ENCODE results near the gene RNASE12.
"Not testable (repeated sequence)": the region's sequence is repeated elsewhere in the genome, so short reads cannot be mapped to it uniquely, and the experiment has no call there.

GRCh38 chr14:20595726-20596125 lies 4.5 kb upstream of the RNASE12 start:
- TF ChIP-seq, protein P1, sequence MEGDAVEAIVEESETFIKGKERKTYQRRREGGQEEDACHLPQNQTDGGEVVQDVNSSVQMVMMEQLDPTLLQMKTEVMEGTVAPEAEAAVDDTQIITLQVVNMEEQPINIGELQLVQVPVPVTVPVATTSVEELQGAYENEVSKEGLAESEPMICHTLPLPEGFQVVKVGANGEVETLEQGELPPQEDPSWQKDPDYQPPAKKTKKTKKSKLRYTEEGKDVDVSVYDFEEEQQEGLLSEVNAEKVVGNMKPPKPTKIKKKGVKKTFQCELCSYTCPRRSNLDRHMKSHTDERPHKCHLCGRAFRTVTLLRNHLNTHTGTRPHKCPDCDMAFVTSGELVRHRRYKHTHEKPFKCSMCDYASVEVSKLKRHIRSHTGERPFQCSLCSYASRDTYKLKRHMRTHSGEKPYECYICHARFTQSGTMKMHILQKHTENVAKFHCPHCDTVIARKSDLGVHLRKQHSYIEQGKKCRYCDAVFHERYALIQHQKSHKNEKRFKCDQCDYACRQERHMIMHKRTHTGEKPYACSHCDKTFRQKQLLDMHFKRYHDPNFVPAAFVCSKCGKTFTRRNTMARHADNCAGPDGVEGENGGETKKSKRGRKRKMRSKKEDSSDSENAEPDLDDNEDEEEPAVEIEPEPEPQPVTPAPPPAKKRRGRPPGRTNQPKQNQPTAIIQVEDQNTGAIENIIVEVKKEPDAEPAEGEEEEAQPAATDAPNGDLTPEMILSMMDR (conservative IDR thresholded peaks at IDR 0.05), result not testable (repeated sequence)
- TF ChIP-seq ZFX (IDR thresholded peaks at IDR 0.05), result not testable (repeated sequence)
